Body of pancreas (tissue), 4 donors: Measurements from ENCODE around the gene SLC25A20.

Source experiments
- CTCF ChIP-seq, 7 experiments: fragments of 450-650 bp in 4 of 7; fragments of 200-600 bp in 3 of 7; sonication (generic) in 3 of 7; IDR thresholded peaks; one replicate each; pipeline ENCODE4 v1.5.1; 2016 to 2019; ENCODE audit warnings: antibody characterized with exemption in 7 of 7
- POLR2A ChIP-seq, 3 donors: fragments of 450-650 bp; IDR thresholded peaks; one replicate each; pipeline ENCODE4 v1.6.1; 2016; ENCODE audit warnings: antibody characterized with exemption in 3 of 3, mild to moderate bottlenecking in 2 of 3

GRCh38 chr3:48856469-48856868 lies 42.2 kb downstream of the SLC25A20 start:
- TF ChIP-seq CTCF (IDR thresholded peaks at IDR 0.05) (no peak), POLR2A (IDR thresholded peaks at IDR 0.05) (no peak)
